C4-2B (cell line): ENCODE results near the gene ANKH.

Experiments
- CTCF ChIP-seq: fragments of 450-650 bp; conservative IDR thresholded peaks from 2 replicates; pipeline ENCODE4 v1.5.1; 2017; ENCODE audit warnings: mild to moderate bottlenecking
- ZFX ChIP-seq: fragments of 450-650 bp; IDR thresholded peaks from 2 replicates; pipeline ENCODE4 v1.6.1; 2017

- TF ChIP-seq CTCF, result no peak
- no peak for TF ChIP-seq ZFX
Observed at GRCh38 chr5:14675865-14676300, 195.7 kb downstream of the ANKH start.
